ENCODE measurements around the gene C5AR2.

Gene C5AR2

GRCh38 chr19:47391510-47392223 lies 59.7 kb downstream of the C5AR2 start:
- Histone ChIP-seq H4K20me1 (ENCODE audit: insufficient read depth, low read length) (no peaks in the 10 kb centered on the region), H3K4me1 (ENCODE audit: low read length) (peaks cover 3% of the 10 kb centered on the region; the same call in 1 of the 2 replicates), H3K9me3 (ENCODE audit: insufficient read depth, low read length) (no peaks in the 10 kb centered on the region), H3K27me3 (ENCODE audit: low read depth, low read length) (peaks cover 3% of the 10 kb centered on the region; the same call in 1 of the 2 replicates), H2AFZ (ENCODE audit: low read depth, low read length) (peak overlapping the region; percentile 67; the same call in 1 of the 2 replicates), H3K4me3 (ENCODE audit: low read length) (peak overlapping the region; percentile 41), H3K36me3 (replicated peaks; ENCODE audit: low read depth, low read length) (no peaks in the 10 kb centered on the region), H3K9ac (ENCODE audit: low read length) (0 out of 2 replicates have a peak overlapping the region, but pooled peaks have one; percentile 15), H3K4me2 (ENCODE audit: low read length) (peak overlapping the region; percentile 54), H3K79me2 (ENCODE audit: low read length) (no peaks in the 10 kb centered on the region), H3K27ac (ENCODE audit: low read length) (no peak overlapping the region)
- TF ChIP-seq EZH2phosphoT487 (IDR thresholded peaks at IDR 0.05; ENCODE audit: low read depth) (no peak), CTCF (IDR thresholded peaks at IDR 0.05; ENCODE audit: low read depth, low read length) (peak; percentile 92)
